Measurements from ENCODE around the gene HMCES. TPM values are rescaled to one million over a fixed set of nuclear protein-coding genes. Genes with fewer than 3 reads are reported as not detected.

HMCES gene
- total RNA-seq, 1 experiment from 2014 or later: 83.6 TPM

DNA sequence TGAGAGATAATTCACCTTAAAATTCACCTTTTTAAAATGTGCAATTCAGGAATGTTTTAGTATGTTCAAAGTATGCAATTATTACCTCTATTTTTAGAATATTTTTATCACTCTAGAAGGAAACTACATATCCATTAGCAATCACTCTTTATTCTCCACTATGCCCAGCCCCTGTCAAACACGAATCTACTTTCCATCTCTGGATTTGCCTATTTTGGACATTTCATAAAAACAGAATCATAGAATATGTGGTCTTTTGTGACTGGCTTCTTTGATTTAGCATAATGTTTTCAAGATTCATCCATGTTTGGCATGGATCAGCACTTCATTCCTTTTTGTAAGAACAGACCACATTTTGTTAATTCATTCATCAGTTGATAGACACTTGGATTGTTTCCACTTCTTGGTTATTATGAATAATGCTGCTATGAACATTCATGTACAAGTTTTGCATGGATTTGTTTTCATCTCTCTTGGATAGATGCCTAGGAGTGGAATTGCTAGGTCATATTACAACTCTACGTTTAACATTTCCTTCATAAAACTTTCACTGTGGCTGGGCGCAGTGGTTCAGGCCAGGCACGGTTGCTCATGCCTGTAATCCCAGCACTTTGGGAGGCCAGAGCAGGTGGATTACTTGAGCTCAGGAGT is 12.7 kb downstream of the HMCES start:
- peaks cover 33% of the 10 kb centered on the region for H3K36me3 Mint-ChIP-seq (ENCODE audit: insufficient read depth, unreplicated experiment)
- no peak for TF ChIP-seq CTCF (IDR thresholded peaks at IDR 0.05; ENCODE audit: unreplicated experiment)
- no peaks in the 10 kb centered on the region for H3K27me3 Mint-ChIP-seq (ENCODE audit: unreplicated experiment)
- intact Hi-C loops (cut with micrococcal nuclease; ENCODE audit: unreplicated experiment): no loop called here
- H3K27ac Mint-ChIP-seq (ENCODE audit: unreplicated experiment): no peak overlapping the region
- no peaks in the 10 kb centered on the region for H3K4me1 Mint-ChIP-seq (ENCODE audit: low read depth, unreplicated experiment)
- H3K4me3 Mint-ChIP-seq (ENCODE audit: low read depth, unreplicated experiment): no peak overlapping the region
- H3K9me3 Mint-ChIP-seq (ENCODE audit: low read depth, unreplicated experiment): no peaks in the 10 kb centered on the region
- no peak for DNase-seq
- BruUV-seq (replicated peaks): no TSS peak
- CTCF ChIA-PET: no interaction called here

DNA sequence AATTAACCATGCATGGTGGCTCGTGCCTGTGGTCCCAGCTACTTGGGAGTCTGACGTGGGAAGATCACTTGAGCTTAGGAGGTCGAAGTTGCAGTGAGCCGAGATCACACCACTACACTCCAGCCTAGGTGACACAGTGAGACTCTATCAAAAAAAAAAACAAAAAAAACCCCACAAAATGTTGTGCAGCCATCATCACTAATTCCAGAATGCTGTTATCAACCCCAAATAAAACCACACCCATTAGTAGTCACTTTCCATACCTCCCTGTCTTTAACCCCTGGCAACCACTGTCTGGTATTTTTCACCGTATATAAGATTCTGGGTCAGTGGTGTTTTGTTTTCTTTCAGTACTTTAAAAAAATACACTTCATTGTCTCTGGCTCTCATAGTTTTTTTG is 16.6 kb downstream of the HMCES start:
- Mint-ChIP-seq H3K27ac (ENCODE audit: unreplicated experiment) (no peak overlapping the region), H3K9me3 (ENCODE audit: low read depth, unreplicated experiment) (no peaks in the 10 kb centered on the region), H3K27me3 (ENCODE audit: unreplicated experiment) (no peaks in the 10 kb centered on the region), H3K36me3 (ENCODE audit: insufficient read depth, unreplicated experiment) (peaks cover 33% of the 10 kb centered on the region), H3K4me1 (ENCODE audit: low read depth, unreplicated experiment) (no peaks in the 10 kb centered on the region), H3K4me3 (ENCODE audit: low read depth, unreplicated experiment) (no peak overlapping the region)
- TF ChIP-seq CTCF (IDR thresholded peaks at IDR 0.05; ENCODE audit: unreplicated experiment): no peak
- intact Hi-C loops (cut with micrococcal nuclease; ENCODE audit: unreplicated experiment): no loop called here
- CTCF ChIA-PET: no interaction called here
- no peak for DNase-seq
- BruUV-seq (replicated peaks): no TSS peak

- H3K4me3 Mint-ChIP-seq (ENCODE audit: low read depth, unreplicated experiment): no peak overlapping the region
- no peak overlapping the region for H3K27ac Mint-ChIP-seq (ENCODE audit: unreplicated experiment)
- CTCF ChIA-PET: no interaction called here
- no peaks in the 10 kb centered on the region for H3K9me3 Mint-ChIP-seq (ENCODE audit: low read depth, unreplicated experiment)
- H3K4me1 Mint-ChIP-seq (ENCODE audit: low read depth, unreplicated experiment): no peaks in the 10 kb centered on the region
- H3K27me3 Mint-ChIP-seq (ENCODE audit: unreplicated experiment): no peaks in the 10 kb centered on the region
- intact Hi-C loops (cut with micrococcal nuclease; ENCODE audit: unreplicated experiment): no loop called here
- no peak for TF ChIP-seq CTCF (IDR thresholded peaks at IDR 0.05; ENCODE audit: unreplicated experiment)
- no TSS peak for BruUV-seq (replicated peaks)
- peaks cover 20% of the 10 kb centered on the region for H3K36me3 Mint-ChIP-seq (ENCODE audit: insufficient read depth, unreplicated experiment)
- DNase-seq: no peak
These were observed 25.7 kb downstream of the HMCES start for GRCh38 chr3:129304146-129304961.

DNA sequence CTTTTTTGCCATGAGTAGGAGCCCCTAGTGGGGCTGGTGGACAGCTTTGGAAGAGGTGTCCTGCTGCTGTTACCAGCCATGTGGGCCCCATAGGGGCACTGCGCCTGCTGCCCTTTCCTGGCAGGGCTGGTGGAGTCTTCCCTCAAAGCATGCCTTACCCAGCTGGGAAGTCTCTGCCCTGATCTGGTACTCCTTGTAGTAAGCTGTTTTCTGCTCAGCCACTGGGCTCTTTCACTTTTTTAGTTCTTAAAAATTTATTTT is 26.2 kb downstream of the HMCES start:
- intact Hi-C loops (cut with micrococcal nuclease; ENCODE audit: unreplicated experiment): no loop called here
- no peak overlapping the region for H3K27ac Mint-ChIP-seq (ENCODE audit: unreplicated experiment)

More for the DNA sequence above, 26.2 kb downstream of the HMCES start:
- H3K9me3 Mint-ChIP-seq (ENCODE audit: low read depth, unreplicated experiment): no peaks in the 10 kb centered on the region
- no peak for DNase-seq
- H3K4me1 Mint-ChIP-seq (ENCODE audit: low read depth, unreplicated experiment): no peaks in the 10 kb centered on the region
- CTCF ChIA-PET: no interaction called here
- H3K36me3 Mint-ChIP-seq (ENCODE audit: insufficient read depth, unreplicated experiment): peaks cover 20% of the 10 kb centered on the region
- no TSS peak for BruUV-seq (replicated peaks)
- TF ChIP-seq CTCF (IDR thresholded peaks at IDR 0.05; ENCODE audit: unreplicated experiment): no peak
- no peaks in the 10 kb centered on the region for H3K27me3 Mint-ChIP-seq (ENCODE audit: unreplicated experiment)
- no peak overlapping the region for H3K4me3 Mint-ChIP-seq (ENCODE audit: low read depth, unreplicated experiment)
